Gastrocnemius medialis (tissue), 4 donors: ENCODE data around the gene RUNX1.

Source experiments
- POLR2A ChIP-seq, 2 donors: fragments of 450-650 bp; IDR thresholded peaks; one replicate each; pipeline ENCODE4 v1.6.1; 2017; ENCODE audit warnings: antibody characterized with exemption in 2 of 2, mild to moderate bottlenecking in 2 of 2, moderate library complexity in 2 of 2
- TF ChIP-seq, protein P1 (sequence below), 5 experiments: fragments of 450-650 bp in 3 of 5; fragments of 200-600 bp in 2 of 5; sonication (generic) in 2 of 5; IDR thresholded peaks in 4 of 5; conservative IDR thresholded peaks in 1 of 5; 1 replicate in 4 of 5; 2 replicates in 1 of 5; pipeline ENCODE4 v1.5.1; 2016 to 2019; ENCODE audit warnings: antibody characterized with exemption in 5 of 5, mild to moderate bottlenecking in 3 of 5, moderate library complexity in 3 of 5

GRCh38 chr21:34795548-34796180, 253.4 kb downstream of the RUNX1 start:
- TF ChIP-seq, protein P1, sequence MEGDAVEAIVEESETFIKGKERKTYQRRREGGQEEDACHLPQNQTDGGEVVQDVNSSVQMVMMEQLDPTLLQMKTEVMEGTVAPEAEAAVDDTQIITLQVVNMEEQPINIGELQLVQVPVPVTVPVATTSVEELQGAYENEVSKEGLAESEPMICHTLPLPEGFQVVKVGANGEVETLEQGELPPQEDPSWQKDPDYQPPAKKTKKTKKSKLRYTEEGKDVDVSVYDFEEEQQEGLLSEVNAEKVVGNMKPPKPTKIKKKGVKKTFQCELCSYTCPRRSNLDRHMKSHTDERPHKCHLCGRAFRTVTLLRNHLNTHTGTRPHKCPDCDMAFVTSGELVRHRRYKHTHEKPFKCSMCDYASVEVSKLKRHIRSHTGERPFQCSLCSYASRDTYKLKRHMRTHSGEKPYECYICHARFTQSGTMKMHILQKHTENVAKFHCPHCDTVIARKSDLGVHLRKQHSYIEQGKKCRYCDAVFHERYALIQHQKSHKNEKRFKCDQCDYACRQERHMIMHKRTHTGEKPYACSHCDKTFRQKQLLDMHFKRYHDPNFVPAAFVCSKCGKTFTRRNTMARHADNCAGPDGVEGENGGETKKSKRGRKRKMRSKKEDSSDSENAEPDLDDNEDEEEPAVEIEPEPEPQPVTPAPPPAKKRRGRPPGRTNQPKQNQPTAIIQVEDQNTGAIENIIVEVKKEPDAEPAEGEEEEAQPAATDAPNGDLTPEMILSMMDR (IDR thresholded peaks at IDR 0.05 in 4 of 5, conservative IDR thresholded peaks at IDR 0.05 in 1 of 5), result no peak
- TF ChIP-seq POLR2A (IDR thresholded peaks at IDR 0.05), result no peak
